Effector CD8-positive, alpha-beta T cell (primary cell): Measurements from ENCODE around the gene CHRFAM7A.
"Not testable (repeated sequence)": the region's sequence is repeated elsewhere in the genome, so short reads cannot be mapped to it uniquely, and the experiment has no call there.

Experiments
- DNase-seq: peaks from one replicate; lab custom pipeline; 2025; lab: John Stamatoyannopoulos, UW
- total RNA-seq, 4 experiments: gene quantifications; one replicate each; lab custom pipeline; 2026; lab: John Stamatoyannopoulos, UW

Gene CHRFAM7A
- total RNA-seq, result 0 to 0.61 (median 0.18) reads per million in 4 experiments

DNA sequence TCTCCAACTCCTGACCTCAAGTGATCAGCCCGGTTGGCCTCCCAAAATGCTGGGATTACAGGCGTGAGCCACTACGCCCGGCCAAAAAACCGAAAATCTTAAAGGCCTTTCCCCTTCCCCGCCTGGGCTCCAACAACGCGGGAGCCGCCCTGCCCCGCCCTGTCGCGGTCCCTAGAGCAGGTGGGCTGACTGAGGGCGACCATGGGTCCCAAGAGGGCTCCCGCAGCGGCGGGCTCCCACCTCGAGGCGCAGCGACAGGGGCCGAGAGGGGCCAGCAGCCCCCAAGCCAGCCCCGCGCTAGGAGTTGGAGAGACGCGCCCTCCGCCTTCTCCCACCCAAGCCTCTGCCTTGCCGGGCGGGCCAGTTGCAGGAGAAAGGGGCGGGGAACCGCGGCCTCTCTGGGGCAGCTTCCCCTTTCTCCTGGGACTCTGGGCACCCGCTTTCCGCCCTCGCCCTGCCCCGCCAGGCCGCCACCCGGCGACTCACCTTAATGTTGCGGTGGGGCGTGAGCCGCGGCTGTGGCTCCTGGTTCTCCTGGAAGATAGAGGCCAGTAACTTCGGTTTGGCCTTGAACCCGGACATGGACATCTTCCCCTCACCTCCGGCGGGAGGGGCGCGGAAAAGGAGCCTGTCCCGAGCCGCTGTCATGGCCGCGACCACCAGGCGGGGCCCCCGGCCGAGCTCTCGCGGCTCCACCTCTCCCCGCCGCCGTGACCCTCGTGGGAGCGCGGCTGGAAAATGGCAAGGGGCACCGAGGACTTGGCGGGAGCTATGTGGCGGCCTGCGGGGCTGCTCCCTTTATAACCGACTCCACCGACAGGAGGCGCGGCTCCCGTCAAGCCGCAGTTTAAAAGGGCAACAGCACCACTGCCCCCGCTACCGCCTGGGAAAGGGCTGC, at the start of gene CHRFAM7A:
Gene CHRFAM7A (minus strand): TSS at position 775 of the 898 bp plus-strand sequence. CDS start 10,189 bp downstream, outside the sequence.
- not testable (repeated sequence) for DNase-seq

DNA sequence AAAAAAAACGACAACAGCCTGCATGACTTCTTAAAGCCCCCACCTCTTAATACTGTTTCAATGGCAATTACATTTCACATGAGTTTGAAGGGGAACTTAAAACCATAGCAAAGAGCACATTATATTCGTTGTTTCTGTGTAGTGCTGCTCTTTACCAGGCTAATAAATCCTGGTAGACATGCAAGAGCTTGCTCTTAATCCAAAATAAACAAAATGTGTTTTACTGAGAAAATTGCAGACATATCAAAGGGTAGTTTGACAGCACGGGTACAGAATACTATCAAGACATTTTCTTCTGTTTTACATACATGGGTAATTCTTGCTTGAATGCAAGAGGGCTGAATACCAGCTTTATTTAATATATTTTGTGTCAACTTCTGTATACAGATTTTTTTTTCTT, 45.0 kb upstream of the CHRFAM7A start:
- not testable (repeated sequence) for DNase-seq

DNA sequence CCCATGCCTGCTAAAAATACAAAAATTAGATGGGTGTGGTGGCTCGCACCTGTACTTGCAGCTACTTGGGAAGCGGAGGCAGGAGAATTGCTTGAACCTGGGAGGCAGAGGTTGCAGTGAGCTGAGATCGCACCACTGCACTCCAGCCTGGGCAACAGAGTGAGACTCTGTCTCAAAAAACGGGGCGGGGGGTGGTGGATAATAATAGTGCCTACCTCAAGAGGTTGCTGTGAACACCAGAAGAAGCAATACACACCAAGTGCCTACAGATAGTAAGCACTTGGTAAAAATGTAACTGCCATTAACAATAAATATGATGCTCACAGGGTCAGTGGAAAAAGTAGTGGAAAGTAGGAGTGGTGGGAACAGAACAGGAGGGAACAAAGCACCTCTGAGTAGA, 42.5 kb upstream of the CHRFAM7A start:
- DNase-seq, result not testable (repeated sequence)

GRCh38 chr15:30420723-30421122, 27.4 kb upstream of the CHRFAM7A start:
- DNase-seq, result not testable (repeated sequence)

GRCh38 chr15:30414160-30414559, 20.8 kb upstream of the CHRFAM7A start, which contains the start of gene GOLGA8R:
TSS of gene GOLGA8R (minus strand) at chr15:30414260. CDS start at chr15:30414162, 98 bp downstream.
- not testable (repeated sequence) for DNase-seq

DNA sequence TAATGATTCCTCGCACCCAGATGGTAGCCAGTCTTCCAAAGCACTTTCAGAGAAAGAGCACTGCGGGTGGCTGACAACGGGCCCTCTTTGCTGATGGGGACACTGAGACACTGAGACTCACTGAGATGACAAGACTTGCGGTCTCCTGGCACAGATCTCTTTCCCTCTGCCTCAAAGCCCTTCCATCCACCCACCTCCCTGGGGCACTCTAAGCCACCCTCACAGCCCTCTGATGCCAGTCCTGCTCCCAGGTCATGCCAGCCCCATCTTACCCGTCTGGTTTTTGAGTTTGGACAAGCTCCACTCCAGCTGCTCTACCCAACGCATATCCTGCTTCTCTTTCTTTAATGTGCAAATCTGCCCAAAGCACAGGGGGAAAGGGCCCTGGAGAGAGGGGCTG, 14.3 kb upstream of the CHRFAM7A start:
- DNase-seq, result not testable (repeated sequence)

- not testable (repeated sequence) for DNase-seq
Measured at GRCh38 chr15:30398988-30399387, 5.6 kb upstream of the CHRFAM7A start.

DNA sequence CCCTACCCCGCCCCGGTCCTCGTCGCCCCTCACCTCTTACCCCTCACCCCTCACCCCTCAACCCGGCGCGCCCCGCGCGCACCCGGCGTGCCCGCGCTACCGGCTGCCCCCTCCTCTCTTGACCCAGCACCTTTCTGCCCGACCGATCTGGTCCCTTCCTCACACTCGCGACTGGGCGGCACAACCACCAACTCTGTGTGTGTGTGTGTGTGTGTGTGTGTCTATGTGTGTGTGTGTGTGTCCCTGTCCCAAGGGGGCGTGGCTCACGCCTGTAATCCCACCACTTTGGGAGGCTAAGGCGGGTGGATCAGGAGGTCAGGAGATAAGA, 288 bp upstream of the CHRFAM7A start:
- DNase-seq, result not testable (repeated sequence)

DNA sequence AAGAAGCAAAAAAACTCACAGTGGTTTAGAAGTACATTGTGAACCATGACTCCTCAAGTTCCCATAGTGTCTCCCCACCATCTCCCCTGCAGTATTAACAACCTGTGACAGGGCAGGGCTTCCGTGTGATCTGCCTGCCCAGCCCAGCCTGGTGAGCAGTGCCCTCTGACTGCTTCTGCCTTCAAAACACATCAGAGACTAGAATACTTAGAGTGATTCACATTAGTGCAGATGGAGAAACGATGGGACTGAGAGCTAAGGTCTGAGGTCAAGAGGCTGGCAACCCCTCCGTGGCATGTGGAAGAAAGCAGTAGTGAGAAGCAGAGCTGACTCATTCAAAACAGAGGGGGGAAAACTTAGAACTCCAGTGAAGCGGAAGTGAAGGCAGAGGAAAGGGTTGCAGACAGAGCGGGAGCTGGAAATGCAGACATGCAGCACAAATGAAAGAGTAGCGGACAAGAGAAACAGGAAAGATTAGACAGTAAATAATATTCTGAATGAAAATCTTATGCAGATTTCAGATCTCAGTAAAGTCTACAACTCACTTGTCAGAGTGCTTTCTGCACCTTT, 6.9 kb downstream of the CHRFAM7A start:
- DNase-seq, result not testable (repeated sequence)

- DNase-seq, result not testable (repeated sequence)
Measured at GRCh38 chr15:30377082-30377413, 16.3 kb downstream of the CHRFAM7A start.

DNA sequence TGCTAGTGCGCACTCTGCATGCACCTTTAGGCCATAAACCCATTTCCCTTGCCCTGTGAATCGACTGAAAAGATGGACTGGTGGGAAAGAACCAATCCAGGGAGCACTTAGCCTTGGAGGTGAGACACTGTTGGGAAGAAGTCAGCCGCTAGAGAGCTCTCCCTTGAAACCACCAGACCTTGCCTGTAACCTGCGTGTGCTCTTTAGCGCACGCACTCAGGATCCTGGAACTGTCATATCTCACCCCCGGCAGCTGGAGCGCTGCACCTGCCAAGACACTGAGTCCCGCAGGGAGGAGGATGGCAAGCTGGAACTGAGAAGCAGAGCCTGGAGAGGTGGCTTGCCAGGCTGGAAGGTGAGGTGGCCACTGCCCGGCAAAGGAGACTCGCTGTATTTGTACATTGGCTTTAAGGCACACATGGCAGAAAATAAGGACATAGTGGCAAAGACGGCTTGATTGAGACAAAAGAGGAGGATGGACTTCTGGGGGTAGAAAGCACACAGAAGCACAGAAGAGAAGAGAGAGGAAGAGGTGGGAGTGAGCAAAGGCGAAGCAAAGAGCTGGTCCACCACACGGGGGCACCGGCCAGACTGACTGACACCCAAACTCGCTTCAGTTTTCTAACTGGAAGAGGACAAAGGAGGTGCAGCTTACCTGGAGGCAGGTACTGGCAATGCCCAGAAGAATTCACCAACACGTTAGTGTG, 16.8 kb downstream of the CHRFAM7A start:
- not testable (repeated sequence) for DNase-seq

- not testable (repeated sequence) for DNase-seq
Measured at GRCh38 chr15:30375872-30376271, 17.5 kb downstream of the CHRFAM7A start.

DNA sequence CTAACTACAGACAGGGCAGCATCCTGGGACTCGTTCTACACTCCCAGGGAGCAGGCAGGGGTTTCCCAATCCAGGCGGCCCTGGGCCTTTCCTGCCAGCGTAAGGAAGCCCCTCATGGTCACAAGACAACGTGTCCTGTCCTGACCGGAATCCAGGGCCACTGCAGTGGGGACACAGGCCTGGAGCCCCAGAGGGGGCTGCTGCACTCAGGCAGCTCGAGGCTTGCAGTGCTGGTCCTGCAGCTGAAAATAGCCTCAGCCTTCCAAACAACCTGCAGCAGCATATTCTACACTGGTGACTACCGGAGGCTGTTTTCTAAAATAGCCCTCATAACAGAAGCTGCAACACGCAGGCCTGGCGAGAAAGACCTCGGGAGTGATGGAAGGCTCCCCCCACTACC, 18.5 kb downstream of the CHRFAM7A start:
- DNase-seq, result not testable (repeated sequence)

- DNase-seq, result not testable (repeated sequence)
Measured at GRCh38 chr15:30368271-30368670, 25.1 kb downstream of the CHRFAM7A start.

GRCh38 chr15:30367246-30367645, 26.1 kb downstream of the CHRFAM7A start:
- DNase-seq, result not testable (repeated sequence)

DNA sequence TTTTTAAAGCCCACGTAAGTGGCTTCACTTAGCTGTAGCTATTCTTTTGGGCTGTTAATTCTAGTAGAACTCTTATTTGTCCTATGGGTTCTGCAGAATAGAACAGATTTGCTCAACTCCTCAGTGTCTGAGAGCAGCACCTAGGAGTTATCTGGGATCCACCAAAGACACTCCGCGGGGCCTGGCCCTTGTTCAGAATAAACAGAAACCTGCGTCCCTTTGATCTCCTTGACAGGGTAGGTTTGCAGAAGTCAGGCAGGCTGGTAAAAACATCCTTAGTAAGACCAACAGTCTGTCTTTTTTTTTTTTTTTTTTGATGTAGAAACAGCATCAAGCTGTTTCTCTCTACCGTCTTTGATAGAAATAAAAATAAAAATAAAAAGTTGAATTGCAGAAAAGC, 31.9 kb downstream of the CHRFAM7A start:
- DNase-seq, result not testable (repeated sequence)

- not testable (repeated sequence) for DNase-seq
Measured at GRCh38 chr15:30360990-30361389, 32.4 kb downstream of the CHRFAM7A start.

- DNase-seq, result not testable (repeated sequence)
Measured at GRCh38 chr15:30355043-30355442, 38.3 kb downstream of the CHRFAM7A start.

GRCh38 chr15:30349803-30350202, 43.5 kb downstream of the CHRFAM7A start:
- not testable (repeated sequence) for DNase-seq

- not testable (repeated sequence) for DNase-seq
Measured at GRCh38 chr15:30336584-30336983, 56.8 kb downstream of the CHRFAM7A start.

DNA sequence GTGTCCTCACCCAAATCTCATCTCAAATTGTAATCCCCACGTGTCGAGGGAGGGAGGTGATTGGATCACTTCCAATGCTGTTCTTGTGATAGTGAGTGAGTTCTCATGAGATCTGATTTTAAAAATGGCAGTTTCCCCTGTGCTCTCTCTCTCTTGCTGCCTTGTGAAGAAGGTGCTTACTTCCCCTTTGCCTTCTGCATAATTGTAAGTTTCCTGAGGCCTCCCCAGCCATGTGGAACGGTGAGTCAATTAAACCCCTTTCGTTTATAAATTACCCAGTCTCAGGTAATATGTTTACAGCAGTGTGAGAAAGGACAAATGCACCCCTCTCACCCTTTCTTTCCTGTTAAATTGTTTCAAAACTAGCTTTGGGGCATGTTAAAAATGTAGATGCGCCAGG, 59.2 kb downstream of the CHRFAM7A start:
- DNase-seq, result not testable (repeated sequence)

DNA sequence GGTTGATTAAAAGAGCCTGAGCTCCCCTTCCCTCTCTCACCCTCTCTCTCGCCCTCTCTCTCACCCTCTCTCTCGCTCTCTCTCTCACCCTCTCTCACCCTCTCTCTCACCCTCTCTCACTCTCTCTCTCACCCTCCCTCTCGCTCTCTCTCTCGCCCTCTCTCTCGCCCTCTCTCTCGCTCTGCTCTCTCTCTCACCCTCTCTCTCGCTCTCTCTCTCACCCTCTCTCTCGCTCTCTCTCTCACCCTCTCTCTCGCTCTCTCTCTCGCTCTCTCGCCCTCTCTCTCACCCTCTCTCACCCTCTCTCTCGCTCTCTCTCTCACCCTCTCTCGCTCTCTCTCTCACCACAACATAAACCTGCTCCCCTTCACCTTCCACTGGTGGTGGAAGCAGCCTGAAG, 67.2 kb downstream of the CHRFAM7A start:
- not testable (repeated sequence) for DNase-seq
